Neuronal stem cell (in vitro differentiated cells): Measurements from ENCODE around the gene RMDN3.
A peak's percentile ranks its signal among the peaks of the same experiment; 100 is the strongest.

Experiments
- DNase-seq: peaks from one replicate; pipeline ENCODE4 v3.0.0-alpha.2; 2013; ENCODE audit warnings: low spot score
- H2AFZ ChIP-seq: one replicate; pipeline ENCODE4 v1.6.1; 2013; ENCODE audit warnings: mild to moderate bottlenecking, low read length, inconsistent platforms
- H2AK5ac ChIP-seq: 2 replicates; pipeline ENCODE4 v1.6.1; 2013; ENCODE audit warnings: low read depth, mild to moderate bottlenecking, inconsistent platforms, low read length, moderate library complexity, mixed read lengths
- H2BK120ac ChIP-seq: 2 replicates; pipeline ENCODE4 v1.6.1; 2013; ENCODE audit warnings: low read depth, mild to moderate bottlenecking, inconsistent platforms, low read length, moderate library complexity, mixed read lengths
- H2BK12ac ChIP-seq: one replicate; pipeline ENCODE4 v1.6.1; 2013; ENCODE audit warnings: low read length, inconsistent platforms
- H2BK15ac ChIP-seq: 2 replicates; pipeline ENCODE4 v1.6.1; 2013; ENCODE audit warnings: mild to moderate bottlenecking, low read length, inconsistent platforms, mixed read lengths
- H2BK5ac ChIP-seq: one replicate; pipeline ENCODE4 v1.6.1; 2013; ENCODE audit warnings: inconsistent platforms, mild to moderate bottlenecking, low read length, moderate library complexity
- H3K14ac ChIP-seq: one replicate; pipeline ENCODE4 v1.6.1; 2013; ENCODE audit warnings: low read length, inconsistent platforms
- H3K18ac ChIP-seq: 2 replicates; pipeline ENCODE4 v1.6.1; 2013; ENCODE audit warnings: low read length, inconsistent platforms
- H3K23ac ChIP-seq: 2 replicates; pipeline ENCODE4 v1.6.1; 2013; ENCODE audit warnings: low read depth, mild to moderate bottlenecking, mixed read lengths, low read length, inconsistent platforms; ENCODE audit not compliant: poor library complexity
- H3K27ac ChIP-seq: replicated peaks from 3 replicates; pipeline ENCODE4 v1.5.1; 2013; ENCODE audit warnings: low read length, inconsistent platforms
- H3K27me3 ChIP-seq, 3 experiments: 2 replicates each; pipeline ENCODE4 v1.6.1; 2013; ENCODE audit warnings: low read length in 3 of 3, mild to moderate bottlenecking in 2 of 3, inconsistent platforms in 1 of 3, low read depth in 1 of 3, mixed read lengths in 1 of 3, moderate library complexity in 1 of 3; ENCODE audit not compliant: control insufficient read depth in 3 of 3, insufficient read depth in 3 of 3
- H3K36me3 ChIP-seq, 2 donors: replicated peaks in 1 of 2; 2 replicates each; pipeline ENCODE4 v1.6.1; 2013; ENCODE audit warnings: low read length in 2 of 2; ENCODE audit not compliant: control insufficient read depth in 2 of 2, insufficient read depth in 2 of 2
- H3K4ac ChIP-seq: 2 replicates; pipeline ENCODE4 v1.6.1; 2013; ENCODE audit warnings: inconsistent platforms, mild to moderate bottlenecking, low read length, moderate library complexity
- H3K4me1 ChIP-seq, 2 donors: 1 replicate in 1 of 2; 2 replicates in 1 of 2; pipeline ENCODE4 v1.6.1; 2013; ENCODE audit warnings: low read length in 2 of 2, low read depth in 1 of 2; ENCODE audit not compliant: control insufficient read depth in 2 of 2, insufficient read depth in 1 of 2
- H3K4me2 ChIP-seq: one replicate; pipeline ENCODE4 v1.6.1; 2013; ENCODE audit warnings: mild to moderate bottlenecking, low read length, inconsistent platforms; ENCODE audit not compliant: insufficient read depth, poor library complexity, severe bottlenecking
- H3K4me3 ChIP-seq, 2 donors: 2 replicates each; pipeline ENCODE4 v1.5.1; 2013; ENCODE audit warnings: low read length in 2 of 2, mild to moderate bottlenecking in 2 of 2, inconsistent platforms in 1 of 2, moderate library complexity in 1 of 2
- H3K79me1 ChIP-seq: one replicate; pipeline ENCODE4 v1.6.1; 2013; ENCODE audit warnings: low read depth, mild to moderate bottlenecking, inconsistent platforms, low read length, moderate library complexity
- H3K9ac ChIP-seq: one replicate; pipeline ENCODE4 v1.6.1; 2013; ENCODE audit warnings: mild to moderate bottlenecking, low read depth, low read length, inconsistent platforms; ENCODE audit not compliant: poor library complexity
- H3K9me3 ChIP-seq, 2 donors: replicated peaks in 1 of 2; 2 replicates each; pipeline versions ENCODE3 to v1.6.1; 2013; ENCODE audit warnings: low read length in 2 of 2, mild to moderate bottlenecking in 2 of 2, inconsistent platforms in 1 of 2, low read depth in 1 of 2, mixed read lengths in 1 of 2, moderate library complexity in 1 of 2; ENCODE audit not compliant: control insufficient read depth in 2 of 2, insufficient read depth in 1 of 2
- H4K8ac ChIP-seq: one replicate; pipeline ENCODE4 v1.6.1; 2013; ENCODE audit warnings: low read depth, mild to moderate bottlenecking, inconsistent platforms, low read length, moderate library complexity
- H4K91ac ChIP-seq: one replicate; pipeline ENCODE4 v1.6.1; 2013; ENCODE audit warnings: low read length, low read depth, mild to moderate bottlenecking, inconsistent platforms; ENCODE audit not compliant: poor library complexity
- WGBS, 2 donors: extraction: QIAGEN DNeasy Blood & Tissue Kit; methylation state at CpG; one replicate each; pipeline ENCODE4 v1.1.7; 2013; ENCODE audit warnings: missing lambda C conversion rate in 2 of 2, mixed read lengths in 1 of 2; ENCODE audit not compliant: insufficient read length in 2 of 2, insufficient replicate concordance in 1 of 2; ENCODE audit errors: extremely low coverage in 2 of 2; 5-methylcytosine and 5-hydroxymethylcytosine counted together

RMDN3 gene

GRCh38 chr15:40693904-40694687 lies 61.0 kb downstream of the RMDN3 start:
- no peak overlapping the region for H3K14ac ChIP-seq
- WGBS, 2 donors, result no CpG with 5 or more reads among the region's 31 CpGs
- H2BK12ac ChIP-seq, result peak overlapping the region; percentile 30
- no peak overlapping the region for H4K8ac ChIP-seq
- peak overlapping the region; percentile 84 for H3K4me2 ChIP-seq
- no peak overlapping the region for H2BK120ac ChIP-seq
- peak overlapping the region; percentile 52 for H3K18ac ChIP-seq
- no peaks in the 10 kb centered on the region for H3K9me3 ChIP-seq
- H2BK15ac ChIP-seq, result no peak overlapping the region
- H3K27me3 ChIP-seq, result no peaks in the 10 kb centered on the region
- H2AFZ ChIP-seq, result peak overlapping the region; percentile 97
- peaks cover 5% of the 10 kb centered on the region for H3K79me1 ChIP-seq
- peak overlapping the region; percentile 46 for H3K27ac ChIP-seq
- peak overlapping the region; percentile 68 for H3K23ac ChIP-seq
- DNase-seq, result no peak
- H3K36me3 ChIP-seq, result peaks cover 2 to 29% of the 10 kb centered on the region in 2 donors
- peak overlapping the region; percentile 87 to 97 for H3K4me3 ChIP-seq
- no peak overlapping the region for H3K4ac ChIP-seq
- H3K4me1 ChIP-seq, result peaks cover 0 to 6% of the 10 kb centered on the region in 2 donors
- no peak overlapping the region for H2AK5ac ChIP-seq
- no peak overlapping the region for H4K91ac ChIP-seq
- no peak overlapping the region for H2BK5ac ChIP-seq
- H3K9ac ChIP-seq, result peak overlapping the region; percentile 92

GRCh38 chr15:40691737-40692136 lies 63.3 kb downstream of the RMDN3 start:
- WGBS, 2 donors, result no CpG with 5 or more reads among the region's 4 CpGs
- Histone ChIP-seq H4K8ac (no peak overlapping the region), H3K18ac (no peak overlapping the region), H4K91ac (no peak overlapping the region), H3K23ac (no peak overlapping the region), H3K27me3 (no peaks in the 10 kb centered on the region), H3K36me3 (peaks cover 2 to 12% of the 10 kb centered on the region in 2 donors), H3K9me3 (no peaks in the 10 kb centered on the region), H3K4me3 (no peak overlapping the region), H3K4me1 (peaks cover 0 to 6% of the 10 kb centered on the region in 2 donors), H2BK5ac (no peak overlapping the region), H2AK5ac (no peak overlapping the region), H2BK12ac (no peak overlapping the region), H3K9ac (no peak overlapping the region), H3K4me2 (no peak overlapping the region), H3K14ac (no peak overlapping the region), H2AFZ (no peak overlapping the region), H3K79me1 (peaks cover 5% of the 10 kb centered on the region), H2BK120ac (no peak overlapping the region), H3K4ac (no peak overlapping the region), H2BK15ac (no peak overlapping the region), H3K27ac (no peak overlapping the region)
- DNase-seq, result no peak

GRCh38 chr15:40688932-40689799 lies 65.9 kb downstream of the RMDN3 start:
- peaks cover 0 to 3% of the 10 kb centered on the region in 2 donors for H3K4me1 ChIP-seq
- H2AFZ ChIP-seq, result no peak overlapping the region
- WGBS, 2 donors, result no CpG with 5 or more reads among the region's 9 CpGs
- no peaks in the 10 kb centered on the region for H3K79me1 ChIP-seq
- H3K14ac ChIP-seq, result no peak overlapping the region
- no peak overlapping the region for H3K23ac ChIP-seq
- no peak overlapping the region for H3K4me2 ChIP-seq
- no peak overlapping the region for H3K4ac ChIP-seq
- H4K8ac ChIP-seq, result no peak overlapping the region
- no peak overlapping the region for H2BK12ac ChIP-seq
- no peak overlapping the region for H3K4me3 ChIP-seq
- H3K27me3 ChIP-seq, result no peaks in the 10 kb centered on the region
- H3K9ac ChIP-seq, result no peak overlapping the region
- no peak overlapping the region for H3K18ac ChIP-seq
- no peak for DNase-seq
- no peaks in the 10 kb centered on the region for H3K9me3 ChIP-seq
- no peak overlapping the region for H4K91ac ChIP-seq
- peaks cover 0 to 7% of the 10 kb centered on the region in 2 donors for H3K36me3 ChIP-seq
- H2AK5ac ChIP-seq, result no peak overlapping the region
- no peak overlapping the region for H3K27ac ChIP-seq
- no peak overlapping the region for H2BK15ac ChIP-seq
- H2BK5ac ChIP-seq, result no peak overlapping the region
- no peak overlapping the region for H2BK120ac ChIP-seq
